CMK (cell line): ENCODE measurements around the gene COL27A1.
"Not testable (repeated sequence)": the region's sequence is repeated elsewhere in the genome, so short reads cannot be mapped to it uniquely, and the experiment has no call there.

Source experiments
- DNase-seq: peaks from one replicate; pipeline ENCODE4 v3.0.0-alpha.2; 2010; ENCODE audit warnings: low read depth

COL27A1 gene

DNA sequence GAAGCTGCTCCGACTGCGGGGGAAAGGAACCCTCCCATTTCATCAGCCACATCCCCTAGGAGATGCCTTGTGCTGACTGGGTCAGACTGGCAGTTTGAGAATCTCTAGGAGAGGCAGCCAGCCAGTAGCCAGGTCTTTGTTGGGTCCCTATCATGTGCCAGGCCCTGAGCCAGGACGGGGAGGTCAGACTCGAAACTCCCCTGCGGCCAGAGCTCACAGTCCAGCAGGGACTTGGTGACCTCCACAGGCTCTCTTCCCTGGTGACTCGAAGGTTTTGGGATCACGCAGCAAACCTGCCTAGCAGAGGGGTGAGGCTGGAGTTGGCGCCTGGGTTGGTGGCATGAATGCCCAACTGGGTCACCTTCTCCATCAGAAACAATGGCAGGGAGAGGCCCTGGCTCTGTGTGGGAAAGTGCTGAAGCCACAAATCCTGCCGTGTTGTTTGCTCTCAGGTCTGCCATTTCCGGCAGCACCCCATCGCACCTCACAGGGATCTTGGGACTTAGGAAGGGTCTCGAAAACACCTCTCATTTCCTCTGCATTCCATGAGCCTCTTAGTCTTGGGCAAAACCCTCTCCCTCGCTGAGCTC, 153.1 kb downstream of the COL27A1 start:
- DNase-seq: no peak

GRCh38 chr9:114309096-114309495, 153.8 kb downstream of the COL27A1 start:
- no peak for DNase-seq

GRCh38 chr9:114310471-114311450, 155.4 kb downstream of the COL27A1 start:
- no peak for DNase-seq

GRCh38 chr9:114311571-114312512, 156.5 kb downstream of the COL27A1 start:
- no peak for DNase-seq

- no peak for DNase-seq
Observed at GRCh38 chr9:114312513-114312875, 157.2 kb downstream of the COL27A1 start.

- no peak for DNase-seq
Observed at GRCh38 chr9:114313186-114313585, 157.8 kb downstream of the COL27A1 start.

GRCh38 chr9:114314256-114314867, 159.0 kb downstream of the COL27A1 start:
- DNase-seq: no peak

DNA sequence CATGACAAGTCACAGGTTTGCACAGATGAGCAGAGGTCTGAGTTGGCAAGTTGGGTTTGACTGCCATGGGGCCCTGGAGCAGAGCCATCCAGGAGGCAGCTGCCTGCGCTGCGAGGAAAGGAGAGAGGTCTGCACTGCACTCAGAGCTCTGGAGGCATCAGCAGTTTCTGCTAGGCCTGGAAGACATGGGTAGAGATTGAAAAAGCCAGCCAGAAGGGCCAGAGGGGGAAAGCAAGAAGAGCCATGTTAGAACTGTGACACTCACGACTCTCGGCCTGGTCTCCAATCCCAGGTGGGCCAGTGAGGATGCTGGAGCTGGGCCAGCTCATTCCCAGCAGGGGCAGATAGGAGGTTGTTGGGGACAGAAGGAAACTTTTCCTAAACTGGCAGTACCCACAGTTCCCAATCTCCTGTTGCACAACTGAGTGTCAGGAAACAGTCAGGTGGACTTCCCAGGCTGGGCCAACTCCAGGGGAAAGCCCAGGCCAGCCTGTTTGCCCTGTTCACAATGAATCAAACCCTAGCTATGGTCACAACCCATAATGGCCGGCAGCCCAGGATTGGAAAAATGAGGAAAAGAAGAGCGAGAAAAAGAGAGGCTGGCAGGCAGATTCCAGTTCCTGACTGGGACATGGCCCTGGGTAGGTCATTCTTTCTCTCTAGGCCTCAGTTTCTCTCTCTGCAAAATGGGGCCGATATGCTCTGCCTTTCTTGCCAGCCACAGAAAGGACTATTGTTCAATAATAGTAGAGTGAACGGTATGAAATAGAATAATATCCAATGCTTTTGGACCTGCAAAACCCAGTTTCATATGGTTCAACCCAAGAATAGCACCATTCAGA, 159.8 kb downstream of the COL27A1 start:
- DNase-seq: no peak

- no peak for DNase-seq
Observed at GRCh38 chr9:114315723-114316363, 160.5 kb downstream of the COL27A1 start.

DNA sequence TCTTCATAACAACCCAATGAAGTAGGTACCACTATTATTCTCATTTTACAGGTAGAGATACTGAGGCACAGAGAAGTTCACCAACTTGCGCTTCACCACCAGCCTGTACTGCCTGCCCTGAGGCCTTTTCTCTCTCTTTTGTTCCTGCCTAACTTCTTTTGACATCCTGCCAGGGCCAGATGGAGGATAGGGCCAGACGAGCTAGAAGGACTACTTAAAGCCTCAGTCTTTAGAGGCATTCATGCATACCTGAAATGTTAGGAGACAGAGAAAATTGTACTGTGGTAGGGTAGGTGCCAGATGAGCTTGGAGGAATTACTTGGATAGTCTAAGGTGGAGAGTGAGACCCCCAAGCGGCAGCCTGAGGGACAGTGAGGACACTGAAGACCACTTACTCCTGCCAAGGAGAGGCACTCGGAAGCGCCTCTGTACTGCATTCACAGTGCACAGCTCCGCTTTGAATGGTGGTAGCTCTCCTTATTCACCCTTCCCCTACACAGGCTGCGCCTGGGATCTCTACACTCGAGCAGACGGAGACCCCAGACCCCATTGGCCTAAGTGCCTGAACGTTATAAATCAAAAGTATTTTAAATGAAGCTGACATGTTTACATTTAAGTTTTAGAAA, 161.4 kb downstream of the COL27A1 start:
- DNase-seq: no peak

DNA sequence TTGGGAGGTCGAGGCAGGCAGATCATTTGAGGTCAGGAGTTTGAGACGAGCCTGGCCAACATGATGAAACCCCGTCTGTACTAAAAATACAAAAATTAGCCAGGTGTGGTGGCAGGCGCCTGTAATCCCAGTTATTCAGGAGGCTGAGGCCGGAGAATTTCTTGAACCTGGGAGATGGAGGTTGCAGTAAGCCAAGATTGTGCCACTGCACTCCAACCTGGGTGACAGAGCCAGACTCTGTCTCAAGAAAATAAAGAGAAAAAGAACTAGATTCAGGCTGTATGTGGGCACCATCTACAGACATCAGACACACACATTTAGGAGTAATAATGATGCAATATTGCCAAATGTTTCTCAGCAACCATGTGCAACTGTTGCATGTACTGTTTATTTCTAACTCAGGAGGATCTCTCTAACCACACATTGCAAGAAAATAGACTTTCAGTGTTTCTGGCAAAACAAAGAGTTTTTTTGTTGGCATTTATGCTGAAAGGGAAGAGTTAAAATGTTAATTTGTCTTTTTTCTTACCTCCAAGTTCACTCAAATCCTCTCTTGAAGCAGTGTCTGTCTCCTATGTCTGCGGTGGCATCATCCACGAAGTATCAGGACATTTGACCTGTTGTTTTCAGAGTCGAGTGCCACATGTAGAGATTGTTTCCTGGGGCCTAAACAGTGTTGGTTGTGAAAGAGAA, 162.5 kb downstream of the COL27A1 start:
- no peak for DNase-seq

DNA sequence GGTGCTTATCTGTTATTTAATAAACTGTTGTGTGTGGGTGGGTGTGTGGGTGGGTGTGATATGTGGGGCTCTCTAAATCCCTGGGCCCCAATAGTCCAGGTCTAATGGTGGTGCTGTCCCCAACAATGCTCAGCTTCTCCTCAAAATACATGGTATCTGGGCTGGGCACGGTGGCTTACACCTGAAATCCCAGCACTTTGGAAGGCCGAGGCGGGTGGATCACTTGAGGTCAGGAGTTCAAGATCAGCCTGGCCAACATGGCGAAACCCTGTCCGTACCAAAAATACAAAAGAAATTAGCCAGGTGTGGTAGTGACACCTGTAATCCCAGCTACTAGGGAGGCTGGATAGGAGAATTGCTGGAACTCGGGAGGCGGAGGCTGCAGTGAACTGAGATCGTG, 163.1 kb downstream of the COL27A1 start:
- no peak for DNase-seq

DNA sequence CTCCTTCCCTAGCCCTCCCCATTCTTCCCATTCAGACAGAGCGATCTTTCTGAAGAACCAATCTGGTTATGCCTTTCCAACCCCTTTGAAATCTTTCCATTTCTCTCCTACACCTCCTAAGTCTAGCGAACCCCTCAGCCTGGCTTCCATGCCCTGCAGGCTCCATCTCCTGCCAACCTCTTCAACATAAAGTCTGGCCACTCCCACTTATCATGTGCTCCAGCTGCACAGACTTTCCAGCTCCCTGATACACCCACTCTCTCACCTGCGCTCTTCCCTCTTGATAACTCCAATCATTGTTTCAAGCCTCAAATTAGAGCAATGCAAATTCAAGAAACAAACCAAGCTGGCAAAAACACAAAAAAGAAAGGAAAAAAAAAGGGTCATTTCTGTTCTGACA, 163.8 kb downstream of the COL27A1 start:
- no peak for DNase-seq

DNA sequence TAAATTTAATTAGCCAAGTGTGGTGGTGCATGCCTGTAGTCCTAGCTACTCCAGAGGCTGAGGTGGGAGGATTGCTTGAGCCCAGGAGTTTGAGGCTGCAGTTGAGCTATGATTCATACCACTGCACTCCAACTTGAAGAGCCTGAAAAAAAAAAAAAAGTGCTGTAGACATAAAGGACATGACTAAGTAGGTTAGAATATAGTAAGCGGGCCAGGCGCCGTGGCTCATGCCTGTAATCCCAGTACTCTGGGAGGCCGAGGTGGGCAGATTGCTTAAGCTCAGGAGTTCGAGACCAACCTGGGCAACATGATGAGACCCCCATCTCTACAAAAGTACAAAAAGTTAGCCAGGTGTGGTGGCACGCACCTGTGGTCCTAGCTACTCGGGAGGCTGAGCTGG, 165.4 kb downstream of the COL27A1 start:
- DNase-seq: not testable (repeated sequence)

DNA sequence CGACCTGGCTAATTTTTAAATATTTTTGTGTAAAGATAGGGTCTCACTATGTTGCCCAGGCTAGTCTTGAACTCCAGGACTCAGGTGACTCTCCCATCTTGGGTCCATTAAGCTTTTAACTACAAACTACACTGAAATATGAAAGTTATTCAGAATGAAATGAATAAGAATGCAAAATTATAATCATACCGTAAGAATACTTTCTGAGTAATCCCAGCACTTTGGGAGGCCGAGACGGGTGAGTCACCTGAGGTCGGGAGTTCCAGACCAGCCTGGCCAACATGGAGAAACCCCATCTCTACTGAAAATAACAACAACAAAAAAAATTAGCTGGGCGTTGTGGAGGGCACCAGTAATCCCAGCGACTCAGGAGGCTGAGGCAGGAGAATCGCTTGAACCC, 166.4 kb downstream of the COL27A1 start:
- no peak for DNase-seq

GRCh38 chr9:114322160-114322818, 167.0 kb downstream of the COL27A1 start:
- not testable (repeated sequence) for DNase-seq

DNA sequence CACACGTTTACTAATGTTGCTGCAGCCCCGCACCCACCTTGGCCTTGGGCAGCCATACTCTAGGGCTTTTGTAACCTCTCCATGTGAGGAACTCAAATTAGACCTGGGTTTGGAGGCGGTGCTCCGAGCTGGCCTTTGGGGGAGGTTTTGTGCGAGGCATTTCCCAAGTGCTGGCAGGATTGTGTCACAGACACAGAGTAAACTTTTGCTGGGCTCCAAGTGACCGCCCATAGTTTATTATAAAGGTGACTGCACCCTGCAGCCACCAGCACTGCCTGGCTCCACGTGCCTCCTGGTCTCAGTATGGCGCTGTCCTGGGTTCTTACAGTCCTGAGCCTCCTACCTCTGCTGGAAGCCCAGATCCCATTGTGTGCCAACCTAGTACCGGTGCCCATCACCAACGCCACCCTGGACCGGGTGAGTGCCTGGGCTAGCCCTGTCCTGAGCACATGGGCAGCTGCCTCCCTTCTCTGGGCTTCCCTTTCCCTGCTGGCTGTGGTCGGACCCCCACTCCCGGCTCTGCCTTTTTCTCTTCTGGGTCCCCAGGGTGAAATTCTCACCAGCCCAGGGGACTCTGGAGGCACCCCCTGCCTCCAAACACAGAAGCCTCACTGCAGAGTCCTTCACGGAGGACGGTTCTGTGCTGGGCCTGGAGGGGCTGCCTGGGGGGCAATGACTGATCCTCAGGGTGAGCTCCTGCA, 167.6 kb downstream of the COL27A1 start, which contains the start of gene ORM1:
Gene ORM1, plus strand, starts transcription at position 268 of the 701 bp plus-strand sequence. Its CDS starts 36 bp downstream, at position 304.
- not testable (repeated sequence) for DNase-seq

GRCh38 chr9:114323849-114324248, 168.5 kb downstream of the COL27A1 start:
- DNase-seq: not testable (repeated sequence)
